RWPE1 (cell line): ENCODE data around the gene STX5.
A peak's percentile ranks its signal among the peaks of the same experiment; 100 is the strongest.

Experiments
- CTCF ChIA-PET: fragments of 350-600 bp; sonication (Branson Sonifier 250); formaldehyde crosslinking; extraction: SDS; loops from one replicate; lab custom pipeline; 2021; lab: Yijun Ruan, JAX
- POLR2A ChIA-PET: fragments of 400-600 bp; formaldehyde crosslinking; extraction: SDS; loops from one replicate; lab custom pipeline; 2020; ENCODE audit warnings: antibody characterized with exemption; ENCODE audit not compliant: low non-redundant PET; lab: Yijun Ruan, JAX
- DNase-seq: peaks from one replicate; pipeline ENCODE4 v3.0.0; 2012; ENCODE audit warnings: low spot score
- H3K27ac ChIP-seq: fragments of 450-650 bp; 2 replicates; pipeline ENCODE4 v1.5.1; 2017
- TF ChIP-seq, protein P1 (sequence below): fragments of 450-650 bp; conservative IDR thresholded peaks from 2 replicates; pipeline ENCODE4 v1.5.1; 2017; ENCODE audit warnings: low read depth, mild to moderate bottlenecking

The STX5 gene

DNA sequence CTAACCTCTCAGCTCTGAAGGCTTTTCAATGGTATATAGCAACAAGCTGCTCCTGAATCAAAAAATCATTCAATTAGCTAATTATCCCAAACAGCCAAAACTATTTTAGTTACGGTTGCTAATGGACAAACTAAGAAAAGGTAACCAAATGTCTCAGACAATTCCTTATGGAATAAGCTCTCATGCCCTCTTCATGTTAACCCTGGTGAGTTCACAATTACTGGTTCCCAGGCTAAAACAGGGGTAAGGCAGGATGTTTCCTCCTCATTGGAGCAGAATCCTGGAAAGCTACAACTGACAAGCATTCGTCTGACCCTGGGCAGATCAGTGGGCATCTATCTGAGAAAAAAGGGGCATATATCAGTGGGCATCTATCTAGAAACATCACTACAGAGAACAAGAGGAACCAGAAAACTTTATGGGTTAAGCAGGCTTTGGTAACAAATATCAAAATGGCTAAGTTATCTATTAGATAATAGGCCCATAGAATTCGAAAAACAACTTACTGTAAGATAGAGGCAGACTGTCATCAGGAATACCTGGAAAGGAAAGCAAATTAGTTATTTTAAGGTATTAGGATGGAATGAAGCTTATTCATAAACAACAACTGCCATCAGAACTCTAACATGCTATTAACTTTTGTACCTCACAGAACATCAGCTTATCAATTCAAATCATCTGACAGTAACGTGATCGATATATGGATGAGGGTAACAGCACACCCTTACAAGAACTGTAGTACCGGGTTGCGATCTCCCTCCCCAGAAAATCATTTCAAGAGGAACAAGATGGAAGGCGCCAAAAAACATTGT, 22.4 kb upstream of the STX5 start:
- POLR2A ChIA-PET, result interaction anchor here (0.8 to 2.5 kb wide), 3 partner anchors 14 to 67 kb away, joined by 3 to 20 read pairs (median 4); no protein-coding TSS in a partner anchor
- DNase-seq, result no peak
- H3K27ac ChIP-seq, result no peak overlapping the region
- TF ChIP-seq, protein P1, sequence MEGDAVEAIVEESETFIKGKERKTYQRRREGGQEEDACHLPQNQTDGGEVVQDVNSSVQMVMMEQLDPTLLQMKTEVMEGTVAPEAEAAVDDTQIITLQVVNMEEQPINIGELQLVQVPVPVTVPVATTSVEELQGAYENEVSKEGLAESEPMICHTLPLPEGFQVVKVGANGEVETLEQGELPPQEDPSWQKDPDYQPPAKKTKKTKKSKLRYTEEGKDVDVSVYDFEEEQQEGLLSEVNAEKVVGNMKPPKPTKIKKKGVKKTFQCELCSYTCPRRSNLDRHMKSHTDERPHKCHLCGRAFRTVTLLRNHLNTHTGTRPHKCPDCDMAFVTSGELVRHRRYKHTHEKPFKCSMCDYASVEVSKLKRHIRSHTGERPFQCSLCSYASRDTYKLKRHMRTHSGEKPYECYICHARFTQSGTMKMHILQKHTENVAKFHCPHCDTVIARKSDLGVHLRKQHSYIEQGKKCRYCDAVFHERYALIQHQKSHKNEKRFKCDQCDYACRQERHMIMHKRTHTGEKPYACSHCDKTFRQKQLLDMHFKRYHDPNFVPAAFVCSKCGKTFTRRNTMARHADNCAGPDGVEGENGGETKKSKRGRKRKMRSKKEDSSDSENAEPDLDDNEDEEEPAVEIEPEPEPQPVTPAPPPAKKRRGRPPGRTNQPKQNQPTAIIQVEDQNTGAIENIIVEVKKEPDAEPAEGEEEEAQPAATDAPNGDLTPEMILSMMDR, result no peak
- CTCF ChIA-PET, result interaction anchor here (1.0 kb wide), 1 partner anchor 68 kb away, joined by 3 read pairs; no protein-coding TSS in a partner anchor

DNA sequence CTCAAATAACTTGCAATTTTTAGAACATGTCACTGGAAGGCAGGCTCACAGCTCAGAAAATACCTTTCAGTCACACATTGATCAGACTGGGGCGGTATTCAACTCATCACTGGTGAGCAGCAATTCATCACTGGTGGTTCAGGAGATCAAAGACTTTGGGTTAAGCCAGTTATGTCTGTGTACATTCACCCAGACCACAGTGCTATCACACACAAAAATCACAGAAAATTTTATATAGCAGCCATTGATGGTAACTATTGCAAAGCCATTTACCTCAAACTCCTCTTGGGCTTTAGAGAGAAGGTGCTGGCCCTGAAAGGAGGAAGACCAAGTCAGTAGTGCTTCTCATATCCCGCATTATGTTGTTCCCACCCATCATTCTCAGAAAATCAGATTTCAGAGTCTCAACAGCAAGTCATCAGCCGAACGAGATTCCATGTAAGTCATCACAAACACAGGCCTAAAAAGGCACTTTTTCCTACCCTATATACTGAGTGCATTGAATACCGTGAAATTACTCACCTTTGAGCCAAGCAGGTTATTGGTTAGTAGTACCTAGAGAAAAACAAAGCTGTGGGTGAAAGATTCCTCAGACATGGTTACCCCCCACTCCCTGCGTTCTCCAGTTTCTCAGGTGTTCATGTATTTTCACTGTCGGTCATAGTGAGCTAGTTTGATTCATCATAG, 21.6 kb upstream of the STX5 start:
- H3K27ac ChIP-seq, result no peak overlapping the region
- no peak for DNase-seq
- POLR2A ChIA-PET, result interaction anchor here (0.8 to 1.1 kb wide), 2 partner anchors 28 to 66 kb away, joined by 3 to 4 read pairs; no protein-coding TSS in a partner anchor
- TF ChIP-seq, protein P1, result no peak
- CTCF ChIA-PET, result no interaction called here

DNA sequence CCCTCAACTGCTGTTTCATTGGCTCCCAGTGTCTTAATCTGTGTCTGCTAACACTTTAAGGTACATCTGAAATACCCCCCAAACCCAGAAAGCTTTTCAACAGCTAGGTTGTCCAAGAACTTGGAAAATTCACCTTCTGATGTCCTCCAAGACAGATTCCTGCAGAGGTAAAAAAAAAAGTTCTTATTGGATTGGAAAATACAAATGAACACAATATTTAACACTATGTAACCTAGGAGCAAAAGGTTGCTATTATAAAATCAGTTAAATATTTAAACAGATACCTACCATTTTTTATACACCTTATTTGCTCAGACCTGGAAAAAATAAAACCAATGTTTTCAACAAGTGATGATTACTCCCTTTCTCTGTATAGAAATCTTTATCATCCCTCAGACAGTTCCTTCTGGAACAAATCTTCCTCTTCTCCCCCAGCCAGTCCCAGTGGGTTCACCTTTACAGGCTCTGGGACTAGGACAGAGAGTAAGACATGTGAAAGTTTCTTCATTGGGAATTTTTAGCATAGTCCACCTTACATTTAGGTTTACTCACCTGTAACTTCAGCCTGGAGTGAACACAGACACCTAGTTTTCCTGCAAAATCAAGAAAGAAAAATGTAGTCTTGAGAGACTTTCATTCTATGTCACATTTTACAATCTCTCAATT, 20.8 kb upstream of the STX5 start:
- no peak overlapping the region for H3K27ac ChIP-seq
- TF ChIP-seq, protein P1, result no peak
- CTCF ChIA-PET, result no interaction called here
- DNase-seq, result no peak
- POLR2A ChIA-PET, result interaction anchor here (1.1 to 2.2 kb wide), 2 partner anchors 11 to 29 kb away, joined by 3 to 13 read pairs; no protein-coding TSS in a partner anchor

DNA sequence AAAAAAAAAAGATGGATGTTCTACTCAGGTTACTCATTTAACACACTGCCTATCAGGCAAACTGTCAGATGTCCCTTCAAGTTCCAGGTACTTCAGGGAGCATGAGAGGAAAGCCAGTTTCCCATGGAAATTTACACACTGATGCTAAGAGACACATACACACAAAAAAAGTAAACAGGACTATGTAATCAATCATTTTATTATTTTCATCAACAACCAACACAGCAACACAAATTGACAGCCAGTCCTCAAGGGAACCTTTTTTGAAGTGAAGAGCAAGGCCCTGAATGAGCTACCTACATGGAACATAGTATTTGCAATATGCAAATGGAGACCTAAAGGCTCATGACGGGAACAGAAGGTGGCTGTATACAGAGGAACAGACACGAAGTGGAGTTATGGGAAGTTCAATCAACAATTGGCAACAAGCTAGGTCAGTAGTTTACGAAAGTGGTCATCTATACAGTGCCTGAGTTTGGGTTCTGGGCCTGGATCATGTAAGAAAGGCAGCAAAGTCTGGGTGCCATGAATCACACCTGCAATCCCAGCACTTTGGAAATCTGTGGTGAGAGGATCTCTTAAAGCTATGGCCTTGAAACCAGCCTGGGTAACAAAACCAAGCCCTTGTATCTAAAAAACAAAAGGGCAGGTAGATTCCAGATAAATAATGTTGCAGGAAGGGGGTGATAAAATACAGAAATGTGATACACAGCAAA, 20.1 kb upstream of the STX5 start:
- H3K27ac ChIP-seq, result peak overlapping the region; percentile 70
- no peak for DNase-seq
- CTCF ChIA-PET, result interaction anchor here (0.7 kb wide), 2 partner anchors 10 to 39 kb away, joined by 3 to 7 read pairs; no protein-coding TSS in a partner anchor
- TF ChIP-seq, protein P1, result no peak
- POLR2A ChIA-PET, result interaction anchor here (0.5 to 2.2 kb wide), 4 partner anchors 11 to 56 kb away, joined by 3 to 13 read pairs (median 4); no protein-coding TSS in a partner anchor

DNA sequence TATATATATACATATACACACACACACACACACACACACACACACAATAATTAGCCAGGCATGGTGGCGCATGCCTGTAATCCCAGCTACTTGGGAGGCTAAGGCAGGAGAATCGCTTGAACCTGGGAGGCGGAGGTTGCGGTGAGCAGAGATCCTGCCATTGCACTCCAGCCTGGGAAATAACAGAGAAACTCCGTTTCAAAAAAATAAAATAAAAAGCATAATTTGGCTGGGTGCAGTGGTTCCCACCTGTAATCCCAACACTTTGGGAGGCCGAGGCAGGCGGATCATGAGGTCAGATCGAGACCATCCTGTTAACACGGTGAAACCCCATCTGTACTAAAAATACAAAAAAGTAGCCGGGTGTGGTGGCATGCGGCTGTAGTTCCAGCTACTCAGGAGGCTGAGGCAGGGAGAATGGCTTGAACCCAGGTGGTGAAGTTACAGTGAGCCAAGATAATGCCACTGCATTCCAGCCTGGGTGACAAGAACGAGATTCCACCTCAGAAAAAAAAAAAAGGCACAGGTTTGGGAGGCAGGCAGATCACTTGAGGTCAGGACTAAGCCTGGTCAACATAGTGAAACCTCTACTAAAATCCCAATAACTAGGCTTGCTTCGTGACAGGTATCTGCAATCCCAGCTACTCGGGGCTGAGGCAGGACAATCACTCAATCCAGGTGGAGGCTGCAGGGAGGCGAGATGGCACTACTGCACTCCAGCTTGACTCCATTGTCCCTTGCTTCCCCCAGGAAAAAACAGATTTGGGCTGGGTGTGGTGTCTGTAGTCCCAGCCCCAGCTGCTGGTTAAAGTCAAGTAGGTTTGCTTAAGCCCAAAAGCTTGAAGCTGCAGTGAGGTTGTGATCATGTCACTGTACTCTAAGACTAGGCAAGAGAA, 19.3 kb upstream of the STX5 start:
- ChIA-PET CTCF (interaction anchor here (0.7 kb wide), 2 partner anchors 9 to 38 kb away, joined by 3 to 7 read pairs; no protein-coding TSS in a partner anchor), POLR2A (interaction anchor here (0.5 to 2.2 kb wide), 4 partner anchors 10 to 56 kb away, joined by 3 to 13 read pairs (median 4); no protein-coding TSS in a partner anchor)
- H3K27ac ChIP-seq, result peak overlapping the region; percentile 70
- TF ChIP-seq, protein P1, result no peak
- no peak for DNase-seq
